Heart right ventricle (tissue), 16 donors: Measurements from ENCODE around the gene KCNN3. TPM values are rescaled to one million over a fixed set of nuclear protein-coding genes. Genes with fewer than 3 reads are reported as not detected.
A peak's percentile ranks its signal among the peaks of the same experiment; 100 is the strongest.

ENCODE experiments used
- ATAC-seq, 8 donors: fragments of 200-7000 bp; cut with Tn5 transposase; one replicate each; pipeline ENCODE4 v1.9.1; 2020; ENCODE audit warnings: mild to moderate bottlenecking in 8 of 8, moderate library complexity in 8 of 8, moderate number of reproducible peaks in 1 of 8
- DNase-seq, 2 donors: peaks; one replicate each; pipeline ENCODE4 v3.0.0-alpha.2; 2020
- H3K27ac ChIP-seq, 10 donors: fragments of 200-600 bp; sonication (generic) in 2 of 10; one replicate each; pipeline versions ENCODE4 v1.5.0 to v1.8.0; 2020 to 2022; ENCODE audit warnings: mild to moderate bottlenecking in 3 of 10
- H3K27me3 ChIP-seq, 7 donors: fragments of 200-600 bp; one replicate each; pipeline ENCODE4 v1.8.0; 2021 to 2022; ENCODE audit warnings: mild to moderate bottlenecking in 2 of 7
- H3K36me3 ChIP-seq, 9 donors: fragments of 200-600 bp; sonication (generic) in 1 of 9; one replicate each; pipeline versions ENCODE4 v1.5.0 to v1.8.0; 2020 to 2022; ENCODE audit warnings: mild to moderate bottlenecking in 2 of 9
- H3K4me1 ChIP-seq, 9 donors: fragments of 200-600 bp; sonication (generic) in 1 of 9; one replicate each; pipeline versions ENCODE4 v1.5.0 to v1.8.0; 2020 to 2022; ENCODE audit warnings: mild to moderate bottlenecking in 4 of 9
- H3K4me3 ChIP-seq, 10 donors: fragments of 200-600 bp; sonication (generic) in 2 of 10; one replicate each; pipeline versions ENCODE4 v1.5.0 to v1.8.0; 2020 to 2022; ENCODE audit warnings: mild to moderate bottlenecking in 7 of 10, moderate library complexity in 2 of 10
- H3K9me3 ChIP-seq, 11 donors: fragments of 200-600 bp in 10 of 11; sonication (generic) in 2 of 11; one replicate each; pipeline versions ENCODE4 v1.5.0 to v1.8.0; 2013 to 2022; ENCODE audit warnings: mild to moderate bottlenecking in 2 of 11, control low read depth in 1 of 11, moderate library complexity in 1 of 11
- WGBS, 2 donors: extraction: QIAGEN DNeasy Blood & Tissue Kit; methylation state at CpG; one replicate each; pipeline ENCODE4 v1.1.7; 2013; ENCODE audit warnings: inconsistent platforms in 1 of 2; 5-methylcytosine and 5-hydroxymethylcytosine counted together
- intact Hi-C, 10 donors: fragments of 100-400 bp; cut with DNase I; formaldehyde crosslinking; loops; one replicate each; pipeline versions ENCODE4 v1.11.1 to v1.14.2; 2022
- polyA plus RNA-seq, 2 donors: library from polyadenylated mRNA; stranded (reverse); fragments of 200-250 nt; gene quantifications; one replicate each; pipeline ENCODE4 v1.2.3, GENCODE V29; 2013
- total RNA-seq, 10 donors: library from RNA; stranded (reverse); fragmentation: NEBNext Ultra II Directional in 3 of 10; extraction: Animal tissue kit (Norgen Biotek cat#: 25700) in 3 of 10; gene quantifications; one replicate each; pipeline versions ENCODE4 v1.2.1 to v1.2.4, GENCODE V29; 2021 to 2023
- TF ChIP-seq, protein P1 (sequence below), 9 donors: fragments of 200-600 bp; sonication (generic) in 2 of 9; IDR thresholded peaks; one replicate each; pipeline versions ENCODE4 v1.5.0 to v1.8.0; 2021 to 2022; ENCODE audit warnings: antibody characterized with exemption in 9 of 9, mild to moderate bottlenecking in 5 of 9, moderate library complexity in 1 of 9
- donor health status: Arrhythmogenic right ventricular cardiomyopathy.
- donor health status: ischemic (EF 13 %, LVEDD 7.1; RV severe dilation, severe dysfunction).
- donor health status: healthy with polysubstance abuse.
- donor health status: DM: no; HTN: yes; CAD: no.
- donor health status: DM: no; HTN: no; CAD: no.
- donor health status: ischemic (EF 25% LVEDD 6.9; RV normal size, moderate dysfunction).
- donor health status: ischemic (EF 25% LVEDD 5.7; RV mildly dilated, moderate dysfunction).
- donor health status: healthy.
- donor health status: DM: yes; HTN: yes; CAD: no.
- donor health status: Ischemic cardiomyopathy.
- donor health status: ischemic (EF 35%, LVEDD 5.7; RV mildly dilated, moderate dysfunction).
- donor health status: nonischemic (EF 11% LVEDD 7.7; RV severe dilation, severe dysfunction).
- donor health status: DM: yes; HTN: yes; CAD: no.
- donor health status: PGD.
- donor health status: ischemic (EF 29% LVEDD 5.4; RV normal size, mild dysfunction).
- donor health status: nonischemic (EF 23%, LVEDD 6.1; RV moderate dilation, normal function).

Gene KCNN3
- total and polyA plus RNA-seq, 12 donors, result 0.17 to 5.9 (median 2.6) TPM

DNA sequence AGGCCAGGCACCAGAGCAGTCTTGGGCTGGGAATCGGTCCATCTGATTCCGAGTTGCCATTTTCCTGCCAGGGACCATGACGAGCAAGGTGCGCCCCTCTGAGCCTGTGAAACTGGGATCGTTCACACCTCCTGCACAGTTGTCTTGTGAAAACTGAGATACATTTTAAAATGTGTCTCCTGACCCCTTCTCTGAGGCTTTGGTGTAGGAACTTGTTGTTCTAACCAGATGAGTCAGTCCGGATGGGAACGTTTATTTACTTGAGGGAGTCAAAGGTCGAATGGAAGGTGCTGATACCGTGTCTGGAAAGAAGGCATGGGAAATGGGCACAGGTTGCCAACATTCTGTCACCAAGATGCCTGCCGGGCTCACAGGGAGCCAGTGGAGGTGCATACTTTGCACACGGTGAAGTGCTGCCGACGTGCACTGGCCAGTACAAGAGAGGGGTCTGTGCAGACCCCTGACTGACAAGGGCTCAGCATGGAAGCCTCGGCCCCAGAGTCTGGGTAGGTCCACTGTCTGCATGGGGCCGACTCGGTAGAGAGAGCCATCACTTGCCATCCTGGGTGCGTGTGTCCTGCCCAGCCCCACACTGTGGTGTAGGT, 7.4 kb upstream of the KCNN3 start:
- no peaks in the 10 kb centered on the region for H3K9me3 ChIP-seq
- H3K27ac ChIP-seq, result no peak overlapping the region
- no peak overlapping the region for H3K4me3 ChIP-seq
- no peaks in the 10 kb centered on the region for H3K27me3 ChIP-seq
- no peaks in the 10 kb centered on the region for H3K36me3 ChIP-seq
- peaks cover 0 to 7% (median 0%) of the 10 kb centered on the region in 9 donors for H3K4me1 ChIP-seq
- 63 to 68% methylated on average over 17 of the region's 17 CpGs for WGBS, 2 donors
- intact Hi-C loops, result loop anchor here in 9 of 10 donors (2.0 to 10.0 kb wide), 11 partner anchors 50 to 400 kb away; partner anchors contain the start of genes UBE2Q1 (in 3 of the 9) and CHRNB2 (in 1 of the 9)
- DNase-seq (no peak), ATAC-seq (peak in 5 of 8 donors; percentile 5 to 32 (median 15))
- TF ChIP-seq, protein P1, sequence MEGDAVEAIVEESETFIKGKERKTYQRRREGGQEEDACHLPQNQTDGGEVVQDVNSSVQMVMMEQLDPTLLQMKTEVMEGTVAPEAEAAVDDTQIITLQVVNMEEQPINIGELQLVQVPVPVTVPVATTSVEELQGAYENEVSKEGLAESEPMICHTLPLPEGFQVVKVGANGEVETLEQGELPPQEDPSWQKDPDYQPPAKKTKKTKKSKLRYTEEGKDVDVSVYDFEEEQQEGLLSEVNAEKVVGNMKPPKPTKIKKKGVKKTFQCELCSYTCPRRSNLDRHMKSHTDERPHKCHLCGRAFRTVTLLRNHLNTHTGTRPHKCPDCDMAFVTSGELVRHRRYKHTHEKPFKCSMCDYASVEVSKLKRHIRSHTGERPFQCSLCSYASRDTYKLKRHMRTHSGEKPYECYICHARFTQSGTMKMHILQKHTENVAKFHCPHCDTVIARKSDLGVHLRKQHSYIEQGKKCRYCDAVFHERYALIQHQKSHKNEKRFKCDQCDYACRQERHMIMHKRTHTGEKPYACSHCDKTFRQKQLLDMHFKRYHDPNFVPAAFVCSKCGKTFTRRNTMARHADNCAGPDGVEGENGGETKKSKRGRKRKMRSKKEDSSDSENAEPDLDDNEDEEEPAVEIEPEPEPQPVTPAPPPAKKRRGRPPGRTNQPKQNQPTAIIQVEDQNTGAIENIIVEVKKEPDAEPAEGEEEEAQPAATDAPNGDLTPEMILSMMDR (IDR thresholded peaks at IDR 0.05), result no peak

DNA sequence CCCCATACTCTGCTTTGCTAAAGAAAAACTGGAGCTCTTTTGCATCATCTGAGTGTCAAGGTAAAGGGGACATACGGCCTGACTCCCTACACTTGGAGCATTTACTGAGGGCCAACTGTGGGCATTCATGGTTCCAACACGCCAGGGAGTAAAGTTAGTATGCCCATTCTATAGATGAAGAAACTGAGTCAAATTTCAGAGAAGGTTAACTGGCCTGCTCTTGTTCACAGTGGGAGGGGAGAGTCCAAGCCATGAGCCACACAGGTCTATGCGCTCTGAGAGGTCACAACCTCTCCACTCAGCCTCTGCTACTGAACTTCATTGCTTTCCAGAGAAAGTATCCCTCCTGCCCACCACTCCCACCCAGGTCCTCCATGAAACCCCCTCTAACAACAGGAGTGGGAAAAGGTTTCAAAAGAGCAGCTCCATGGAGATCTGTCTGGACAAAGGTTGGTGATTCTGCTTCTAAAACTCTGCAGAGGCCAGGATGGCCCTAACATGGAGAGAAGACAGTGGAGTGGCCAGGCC, 6.8 kb upstream of the KCNN3 start:
- H3K36me3 ChIP-seq, result no peaks in the 10 kb centered on the region
- ATAC-seq (no peak), DNase-seq (no peak)
- no peak overlapping the region for H3K4me3 ChIP-seq
- intact Hi-C loops, result loop anchor here in 9 of 10 donors (2.0 to 10.0 kb wide), 11 partner anchors 50 to 400 kb away; partner anchors contain the start of genes UBE2Q1 (in 3 of the 9) and CHRNB2 (in 1 of the 9)
- no peaks in the 10 kb centered on the region for H3K27me3 ChIP-seq
- TF ChIP-seq, protein P1 (IDR thresholded peaks at IDR 0.05), result no peak
- no peaks in the 10 kb centered on the region for H3K9me3 ChIP-seq
- H3K27ac ChIP-seq, result no peak overlapping the region
- WGBS, 2 donors, result 75 to 81% methylated on average over 3 of the region's 3 CpGs
- H3K4me1 ChIP-seq, result peaks cover 0 to 7% (median 0%) of the 10 kb centered on the region in 9 donors

DNA sequence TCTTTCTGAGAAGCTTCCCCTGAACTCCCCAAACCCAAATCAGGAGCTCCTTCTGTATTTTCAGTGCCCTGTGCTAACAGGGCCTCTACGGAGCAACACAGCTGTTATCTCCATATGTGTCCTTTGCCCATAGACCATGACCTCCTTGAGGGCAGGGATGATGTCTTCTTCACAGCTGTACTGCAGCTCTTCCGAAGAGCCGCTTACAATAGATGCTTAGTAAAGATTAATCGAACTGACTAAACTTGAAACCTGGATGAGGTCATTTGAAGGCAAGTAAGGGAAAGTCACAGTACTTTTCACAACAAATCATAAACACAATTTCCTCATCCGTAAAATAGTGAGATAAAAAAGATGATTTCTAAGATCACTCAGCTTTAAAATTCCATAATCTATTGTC, 4.4 kb upstream of the KCNN3 start:
- ATAC-seq, result no peak
- Histone ChIP-seq H3K4me3 (no peak overlapping the region), H3K27ac (no peak overlapping the region), H3K27me3 (peaks cover 0 to 6% (median 0%) of the 10 kb centered on the region in 7 donors), H3K9me3 (no peaks in the 10 kb centered on the region), H3K4me1 (peaks cover 0 to 21% (median 16%) of the 10 kb centered on the region in 9 donors), H3K36me3 (no peaks in the 10 kb centered on the region)
- DNase-seq, result no peak
- WGBS, 2 donors, result 91 to 94% methylated on average over 5 of the region's 5 CpGs
- intact Hi-C loops, result loop anchor here in 4 of 10 donors (5.0 to 10.0 kb wide), 4 partner anchors 97 to 390 kb away; no protein-coding TSS in a partner anchor
- TF ChIP-seq, protein P1 (IDR thresholded peaks at IDR 0.05), result no peak

DNA sequence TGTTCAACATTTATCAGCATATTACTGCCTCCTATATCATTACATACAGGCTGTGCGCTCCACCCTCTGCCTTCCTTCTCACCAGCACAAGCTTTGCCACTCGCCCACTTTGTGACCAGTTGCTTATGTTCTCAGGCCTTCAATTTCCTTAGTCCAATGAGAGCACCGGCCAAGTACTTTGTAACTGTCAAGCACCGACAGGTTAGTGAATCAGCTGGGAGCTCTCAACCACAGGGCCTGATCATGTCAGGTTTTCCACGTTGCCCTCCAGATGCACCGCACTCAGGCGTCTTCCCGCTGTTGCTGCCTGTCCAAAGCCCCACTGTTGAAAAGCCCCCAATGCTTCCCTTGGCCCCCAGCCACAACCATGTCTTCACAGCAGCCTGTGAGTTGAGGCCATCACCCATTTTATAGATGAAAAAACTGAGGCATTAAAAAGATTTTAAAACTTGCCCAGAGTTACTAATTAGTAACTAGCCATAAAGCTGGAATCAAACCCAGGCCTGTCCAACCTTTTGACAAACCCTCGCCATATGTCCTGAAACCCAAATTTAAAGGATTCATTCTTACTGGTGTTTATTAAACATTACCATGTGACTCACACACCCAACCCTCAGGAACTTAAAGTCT, 3.4 kb upstream of the KCNN3 start:
- Histone ChIP-seq H3K27me3 (peaks cover 0 to 14% (median 0%) of the 10 kb centered on the region in 7 donors), H3K4me1 (peaks cover 2 to 28% (median 20%) of the 10 kb centered on the region in 9 donors), H3K9me3 (no peaks in the 10 kb centered on the region), H3K4me3 (no peak overlapping the region), H3K27ac (no peak overlapping the region), H3K36me3 (no peaks in the 10 kb centered on the region)
- 89 to 92% methylated on average over 9 of the region's 9 CpGs for WGBS, 2 donors
- DNase-seq (no peak), ATAC-seq (no peak)
- intact Hi-C loops, result loop anchor here in 4 of 10 donors (5.0 to 10.0 kb wide), 4 partner anchors 96 to 389 kb away; no protein-coding TSS in a partner anchor
- TF ChIP-seq, protein P1 (IDR thresholded peaks at IDR 0.05), result no peak
